Central memory CD8-positive, alpha-beta T cell (primary cell): Measurements from ENCODE around the gene IL18BP.
A peak's percentile ranks its signal among the peaks of the same experiment; 100 is the strongest.

ENCODE experiments used
- ATAC-seq: fragments of 150-1000 bp; cut with Tn5 transposase; replicated peaks from 2 replicates; pipeline ENCODE4 v1.10.0; 2022; ENCODE audit warnings: mild to moderate bottlenecking, moderate FRiP score, moderate number of reproducible peaks; ENCODE audit not compliant: poor library complexity, severe bottlenecking; ENCODE audit errors: extremely low read depth
- DNase-seq, 2 donors: peaks; one replicate each; pipeline ENCODE4 v3.0.0; 2021; ENCODE audit warnings: low spot score in 2 of 2
- H3K27ac Mint-ChIP-seq: one replicate; pipeline ENCODE4 v1.8.0; 2022; ENCODE audit warnings: low read depth, mild to moderate bottlenecking, moderate library complexity, mixed read lengths
- H3K27me3 Mint-ChIP-seq: one replicate; pipeline ENCODE4 v1.8.0; 2022; ENCODE audit warnings: mixed read lengths
- H3K36me3 Mint-ChIP-seq: one replicate; pipeline ENCODE4 v1.8.0; 2022; ENCODE audit warnings: mild to moderate bottlenecking, moderate library complexity, mixed read lengths; ENCODE audit not compliant: insufficient read depth
- H3K4me1 Mint-ChIP-seq: one replicate; pipeline ENCODE4 v1.8.0; 2022; ENCODE audit warnings: mixed read lengths
- H3K4me3 Mint-ChIP-seq: one replicate; pipeline ENCODE4 v1.8.0; 2022; ENCODE audit warnings: mild to moderate bottlenecking, moderate library complexity, mixed read lengths
- H3K9me3 Mint-ChIP-seq: one replicate; pipeline ENCODE4 v1.8.0; 2022; ENCODE audit warnings: mixed read lengths

Gene IL18BP

GRCh38 chr11:71979602-71980001, 19.1 kb upstream of the IL18BP start:
- H3K4me1 Mint-ChIP-seq: peaks cover 5% of the 10 kb centered on the region
- H3K27ac Mint-ChIP-seq: no peak overlapping the region
- DNase-seq (no peak), ATAC-seq (no peak)
- H3K4me3 Mint-ChIP-seq: no peak overlapping the region
- H3K27me3 Mint-ChIP-seq: no peaks in the 10 kb centered on the region
- H3K36me3 Mint-ChIP-seq: no peaks in the 10 kb centered on the region
- H3K9me3 Mint-ChIP-seq: no peaks in the 10 kb centered on the region

GRCh38 chr11:71986131-71986530, 12.6 kb upstream of the IL18BP start:
- ATAC-seq (no peak), DNase-seq (no peak)
- Mint-ChIP-seq H3K27me3 (no peaks in the 10 kb centered on the region), H3K27ac (no peak overlapping the region), H3K36me3 (no peaks in the 10 kb centered on the region), H3K9me3 (no peaks in the 10 kb centered on the region), H3K4me3 (no peak overlapping the region), H3K4me1 (peaks cover 5% of the 10 kb centered on the region)

GRCh38 chr11:71987521-71987920, 11.2 kb upstream of the IL18BP start:
- Mint-ChIP-seq H3K27me3 (no peaks in the 10 kb centered on the region), H3K36me3 (no peaks in the 10 kb centered on the region), H3K4me1 (peaks cover 5% of the 10 kb centered on the region), H3K9me3 (no peaks in the 10 kb centered on the region), H3K27ac (no peak overlapping the region), H3K4me3 (no peak overlapping the region)
- ATAC-seq (no peak), DNase-seq (no peak)

GRCh38 chr11:71988050-71988449, 10.7 kb upstream of the IL18BP start:
- peak overlapping the region; percentile 79 for H3K27ac Mint-ChIP-seq
- H3K36me3 Mint-ChIP-seq: no peaks in the 10 kb centered on the region
- peaks cover 5% of the 10 kb centered on the region for H3K4me1 Mint-ChIP-seq
- H3K4me3 Mint-ChIP-seq: no peak overlapping the region
- H3K9me3 Mint-ChIP-seq: no peaks in the 10 kb centered on the region
- DNase-seq: no peak
- no peak for ATAC-seq
- no peaks in the 10 kb centered on the region for H3K27me3 Mint-ChIP-seq

GRCh38 chr11:71990701-71991100, 8.0 kb upstream of the IL18BP start:
- Mint-ChIP-seq H3K9me3 (no peaks in the 10 kb centered on the region), H3K4me1 (peaks cover 5% of the 10 kb centered on the region), H3K27me3 (no peaks in the 10 kb centered on the region), H3K27ac (no peak overlapping the region), H3K36me3 (peaks cover 2% of the 10 kb centered on the region), H3K4me3 (no peak overlapping the region)
- DNase-seq (no peak), ATAC-seq (no peak)

GRCh38 chr11:71991494-71991893, 7.2 kb upstream of the IL18BP start:
- no peak overlapping the region for H3K27ac Mint-ChIP-seq
- H3K4me1 Mint-ChIP-seq: peaks cover 5% of the 10 kb centered on the region
- H3K9me3 Mint-ChIP-seq: no peaks in the 10 kb centered on the region
- H3K4me3 Mint-ChIP-seq: no peak overlapping the region
- H3K27me3 Mint-ChIP-seq: no peaks in the 10 kb centered on the region
- ATAC-seq (no peak), DNase-seq (no peak)
- peaks cover 2% of the 10 kb centered on the region for H3K36me3 Mint-ChIP-seq

GRCh38 chr11:71992136-71992730, 6.5 kb upstream of the IL18BP start:
- H3K9me3 Mint-ChIP-seq: no peaks in the 10 kb centered on the region
- no peaks in the 10 kb centered on the region for H3K4me1 Mint-ChIP-seq
- H3K4me3 Mint-ChIP-seq: no peak overlapping the region

GRCh38 chr11:71994786-71995185, 3.9 kb upstream of the IL18BP start:
- ATAC-seq: no peak
- H3K36me3 Mint-ChIP-seq: peaks cover 2% of the 10 kb centered on the region
- no peak overlapping the region for H3K4me3 Mint-ChIP-seq
- DNase-seq: no peak
- H3K9me3 Mint-ChIP-seq: no peaks in the 10 kb centered on the region
- no peak overlapping the region for H3K27ac Mint-ChIP-seq
- H3K4me1 Mint-ChIP-seq: peaks cover 20% of the 10 kb centered on the region
- H3K27me3 Mint-ChIP-seq: no peaks in the 10 kb centered on the region

More at GRCh38 chr11:71992136-71992730, 6.5 kb upstream of the IL18BP start:
- Mint-ChIP-seq H3K27ac (no peak overlapping the region), H3K36me3 (peaks cover 2% of the 10 kb centered on the region), H3K27me3 (no peaks in the 10 kb centered on the region)
- DNase-seq (no peak), ATAC-seq (no peak)

GRCh38 chr11:71995726-71996291, 2.9 kb upstream of the IL18BP start:
- H3K4me3 Mint-ChIP-seq: no peak overlapping the region
- peaks cover 6% of the 10 kb centered on the region for H3K36me3 Mint-ChIP-seq
- no peak overlapping the region for H3K27ac Mint-ChIP-seq
- ATAC-seq (no peak), DNase-seq (no peak)
- no peaks in the 10 kb centered on the region for H3K27me3 Mint-ChIP-seq
- H3K4me1 Mint-ChIP-seq: peaks cover 31% of the 10 kb centered on the region
- no peaks in the 10 kb centered on the region for H3K9me3 Mint-ChIP-seq

GRCh38 chr11:71996517-71996916, 2.2 kb upstream of the IL18BP start:
- Mint-ChIP-seq H3K4me1 (peaks cover 36% of the 10 kb centered on the region), H3K4me3 (no peak overlapping the region), H3K27ac (no peak overlapping the region), H3K9me3 (no peaks in the 10 kb centered on the region), H3K36me3 (peaks cover 8% of the 10 kb centered on the region), H3K27me3 (no peaks in the 10 kb centered on the region)
- no peak for ATAC-seq
- DNase-seq: no peak

GRCh38 chr11:71996946-71997345, 1.8 kb upstream of the IL18BP start:
- Mint-ChIP-seq H3K27ac (no peak overlapping the region), H3K36me3 (peaks cover 8% of the 10 kb centered on the region), H3K27me3 (no peaks in the 10 kb centered on the region), H3K4me1 (peaks cover 40% of the 10 kb centered on the region), H3K9me3 (no peaks in the 10 kb centered on the region), H3K4me3 (no peak overlapping the region)
- DNase-seq (no peak), ATAC-seq (no peak)

- Mint-ChIP-seq H3K4me1 (peaks cover 46% of the 10 kb centered on the region), H3K4me3 (no peak overlapping the region), H3K27ac (no peak overlapping the region), H3K27me3 (no peaks in the 10 kb centered on the region), H3K36me3 (peaks cover 11% of the 10 kb centered on the region), H3K9me3 (no peaks in the 10 kb centered on the region)
- DNase-seq: no peak
- ATAC-seq: no peak
Measured at GRCh38 chr11:71997594-71997993, 1.1 kb upstream of the IL18BP start.

GRCh38 chr11:71998061-71998460, 648 bp upstream of the IL18BP start:
- Mint-ChIP-seq H3K9me3 (no peaks in the 10 kb centered on the region), H3K36me3 (peaks cover 12% of the 10 kb centered on the region), H3K27me3 (no peaks in the 10 kb centered on the region), H3K4me1 (peaks cover 48% of the 10 kb centered on the region), H3K4me3 (no peak overlapping the region), H3K27ac (peak overlapping the region; percentile 99)
- no peak for ATAC-seq
- no peak for DNase-seq
